PC-3 (cell line): ENCODE data around the gene C16orf78. TPM values are rescaled to one million over a fixed set of nuclear protein-coding genes. Genes with fewer than 3 reads are reported as not detected.
A peak's percentile ranks its signal among the peaks of the same experiment; 100 is the strongest.

Experiments used
- ATAC-seq: fragments of 200-7000 bp; cut with Tn5 transposase; 2 replicates; pipeline ENCODE4 v1.9.1; 2020; ENCODE audit warnings: mild to moderate bottlenecking, moderate library complexity
- BruUV-seq: library from RNA; stranded (reverse); fragments of 400-500 nt; replicated peaks from 2 replicates; lab custom pipeline; 2021; lab: Mats Ljungman, UMichigan
- CTCF ChIA-PET: fragments of 300-600 bp; sonication (Branson Sonifier 250); formaldehyde crosslinking; loops from one replicate; lab custom pipeline; 2022; ENCODE audit warnings: antibody characterized with exemption; lab: Charles Lee
- POLR2A ChIA-PET: fragments of 300-600 bp; sonication (Branson Sonifier 250); formaldehyde crosslinking; loops from one replicate; lab custom pipeline; 2022; ENCODE audit warnings: antibody characterized with exemption; ENCODE audit not compliant: unreplicated experiment; lab: Charles Lee
- DNase-seq: peaks from one replicate; pipeline ENCODE4 v3.0.0-alpha.2; 2015
- H2AFZ ChIP-seq: fragments of 300-600 bp; sonication (generic); 2 replicates; pipeline ENCODE4 v1.6.0; 2016; ENCODE audit warnings: antibody characterized with exemption, low read length
- H3F3A ChIP-seq: fragments of 300-600 bp; sonication (generic); one replicate; pipeline ENCODE4 v1.6.0; 2017; ENCODE audit warnings: antibody characterized with exemption, low read length, control low read depth, mild to moderate bottlenecking; ENCODE audit not compliant: unreplicated experiment
- H3K27ac ChIP-seq: fragments of 300-600 bp; sonication (generic); 2 replicates; pipeline ENCODE4 v1.5.1; 2016; ENCODE audit warnings: mild to moderate bottlenecking, low read length
- H3K27me3 ChIP-seq: fragments of 300-600 bp; sonication (generic); 2 replicates; pipeline ENCODE4 v1.6.1; 2016; ENCODE audit warnings: low read length, mixed read lengths
- H3K36me3 ChIP-seq: fragments of 300-600 bp; sonication (generic); 2 replicates; pipeline ENCODE4 v1.6.1; 2016; ENCODE audit warnings: low read depth, mixed run types, low read length, mixed read lengths
- H3K4me1 ChIP-seq: fragments of 300-600 bp; sonication (generic); 2 replicates; pipeline ENCODE4 v1.5.1; 2016; ENCODE audit warnings: low read length; ENCODE audit not compliant: insufficient read depth
- H3K4me2 ChIP-seq: fragments of 300-600 bp; sonication (generic); 2 replicates; pipeline ENCODE4 v1.6.0; 2016; ENCODE audit warnings: low read length
- H3K4me3 ChIP-seq: fragments of 300-600 bp; sonication (generic); 2 replicates; pipeline ENCODE4 v1.5.1; 2016; ENCODE audit warnings: mild to moderate bottlenecking, low read length, mixed read lengths
- H3K79me2 ChIP-seq: fragments of 300-600 bp; sonication (generic); 2 replicates; pipeline ENCODE4 v1.6.1; 2017; ENCODE audit warnings: low read length, mixed read lengths
- H3K9ac ChIP-seq: fragments of 300-600 bp; sonication (generic); 2 replicates; pipeline ENCODE4 v1.6.0; 2016; ENCODE audit warnings: mild to moderate bottlenecking, low read length
- H3K9me2 ChIP-seq: fragments of 300-600 bp; sonication (generic); replicated peaks from 2 replicates; pipeline ENCODE4 v1.6.1; 2016; ENCODE audit warnings: mixed run types, low read length, mixed read lengths
- H3K9me3 ChIP-seq: fragments of 300-600 bp; sonication (generic); 2 replicates; pipeline ENCODE4 v1.6.1; 2016; ENCODE audit warnings: low read length, mixed read lengths
- H4K20me1 ChIP-seq: fragments of 300-600 bp; sonication (generic); 2 replicates; pipeline ENCODE4 v1.6.1; 2016; ENCODE audit warnings: low read length, mixed read lengths
- EZH2 ChIP-seq: fragments of 300-600 bp; sonication (generic); IDR thresholded peaks from one replicate; pipeline ENCODE4 v1.6.1; 2017; ENCODE audit warnings: antibody characterized with exemption, mild to moderate bottlenecking, low read length; ENCODE audit not compliant: unreplicated experiment
- EZH2phosphoT487 ChIP-seq: fragments of 300-600 bp; sonication (generic); IDR thresholded peaks from 2 replicates; pipeline ENCODE4 v1.6.1; 2018; ENCODE audit warnings: mild to moderate bottlenecking, antibody characterized with exemption, low read length, borderline replicate concordance
- intact Hi-C: fragments of 100-400 bp; cut with micrococcal nuclease; formaldehyde crosslinking; loops from 2 replicates; pipeline ENCODE4 v1.9.0; 2023
- total RNA-seq: library from RNA; depleted of rRNA; stranded (reverse); fragments of >200 nt; gene quantifications from 2 replicates; pipeline ENCODE4 v1.2.3, GENCODE V29; 2014
- TF ChIP-seq, protein P1 (sequence below): fragments of 300-600 bp; sonication (generic); conservative IDR thresholded peaks from 2 replicates; pipeline ENCODE4 v1.5.1; 2017; ENCODE audit warnings: antibody characterized with exemption, low read depth, mild to moderate bottlenecking, low read length

Gene C16orf78
- total RNA-seq, 1 experiment from 2014 or later, result not detected

- Histone ChIP-seq H3K9me3 (no peaks in the 10 kb centered on the region), H3K79me2 (no peaks in the 10 kb centered on the region), H3F3A (no peaks in the 10 kb centered on the region), H3K4me2 (no peak overlapping the region), H3K27me3 (no peaks in the 10 kb centered on the region), H3K36me3 (no peaks in the 10 kb centered on the region), H3K27ac (no peak overlapping the region), H3K4me3 (no peak overlapping the region), H3K9me2 (no peaks in the 10 kb centered on the region), H4K20me1 (no peaks in the 10 kb centered on the region), H2AFZ (no peak overlapping the region), H3K9ac (no peak overlapping the region), H3K4me1 (no peaks in the 10 kb centered on the region)
- TF ChIP-seq EZH2phosphoT487, result no peak
- no peak for TF ChIP-seq EZH2
- TF ChIP-seq, protein P1, sequence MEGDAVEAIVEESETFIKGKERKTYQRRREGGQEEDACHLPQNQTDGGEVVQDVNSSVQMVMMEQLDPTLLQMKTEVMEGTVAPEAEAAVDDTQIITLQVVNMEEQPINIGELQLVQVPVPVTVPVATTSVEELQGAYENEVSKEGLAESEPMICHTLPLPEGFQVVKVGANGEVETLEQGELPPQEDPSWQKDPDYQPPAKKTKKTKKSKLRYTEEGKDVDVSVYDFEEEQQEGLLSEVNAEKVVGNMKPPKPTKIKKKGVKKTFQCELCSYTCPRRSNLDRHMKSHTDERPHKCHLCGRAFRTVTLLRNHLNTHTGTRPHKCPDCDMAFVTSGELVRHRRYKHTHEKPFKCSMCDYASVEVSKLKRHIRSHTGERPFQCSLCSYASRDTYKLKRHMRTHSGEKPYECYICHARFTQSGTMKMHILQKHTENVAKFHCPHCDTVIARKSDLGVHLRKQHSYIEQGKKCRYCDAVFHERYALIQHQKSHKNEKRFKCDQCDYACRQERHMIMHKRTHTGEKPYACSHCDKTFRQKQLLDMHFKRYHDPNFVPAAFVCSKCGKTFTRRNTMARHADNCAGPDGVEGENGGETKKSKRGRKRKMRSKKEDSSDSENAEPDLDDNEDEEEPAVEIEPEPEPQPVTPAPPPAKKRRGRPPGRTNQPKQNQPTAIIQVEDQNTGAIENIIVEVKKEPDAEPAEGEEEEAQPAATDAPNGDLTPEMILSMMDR, result no peak
- no TSS peak for BruUV-seq
- DNase-seq (no peak), ATAC-seq (no peak)
- CTCF ChIA-PET, result no interaction called here
- POLR2A ChIA-PET, result no interaction called here
- intact Hi-C loops, result loop anchor here (1.0 to 5.0 kb wide), 2 partner anchors 517 to 662 kb away; no protein-coding TSS in a partner anchor
Measured at GRCh38 chr16:49349446-49350168, 24.0 kb upstream of the C16orf78 start.

DNA sequence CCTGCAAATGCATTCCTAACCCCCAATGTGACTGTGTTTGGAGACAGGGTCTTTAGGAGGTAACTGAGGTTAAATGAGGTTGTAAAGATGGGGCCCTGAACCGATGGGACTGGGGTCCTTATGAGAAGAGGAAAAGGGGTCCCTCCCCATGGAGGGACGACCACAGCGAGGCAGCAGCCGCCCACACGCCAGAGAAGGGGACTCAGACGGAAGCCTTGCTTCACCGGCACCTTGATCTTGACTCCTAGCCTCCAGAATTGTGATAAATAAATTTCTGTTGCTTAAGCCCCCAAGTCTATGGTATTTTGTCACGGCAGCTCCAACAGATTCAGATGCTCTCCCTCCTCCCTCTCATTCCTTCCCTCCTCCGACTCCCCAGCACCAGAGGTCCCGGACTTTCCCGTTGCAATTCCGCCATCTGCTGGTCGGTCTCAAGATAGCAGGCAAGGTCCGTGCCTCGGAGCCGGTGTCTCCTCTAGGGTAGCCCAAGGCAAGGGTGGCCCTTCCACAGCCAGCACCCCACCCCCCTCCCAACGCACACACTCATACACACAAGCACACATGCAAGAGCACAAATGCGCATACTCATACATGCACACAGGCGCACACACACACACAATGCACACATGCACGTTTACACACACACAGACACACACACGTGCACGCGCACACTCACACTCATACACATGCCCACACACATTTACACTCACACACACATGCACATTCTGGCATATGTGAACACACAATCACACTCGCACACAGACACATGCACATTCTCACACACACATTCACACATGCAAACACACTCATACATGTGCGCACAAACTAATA is 23.1 kb upstream of the C16orf78 start:
- POLR2A ChIA-PET, result no interaction called here

More for the DNA sequence above, 23.1 kb upstream of the C16orf78 start:
- no TSS peak for BruUV-seq
- intact Hi-C loops, result loop anchor here (1.0 to 5.0 kb wide), 2 partner anchors 518 to 663 kb away; no protein-coding TSS in a partner anchor
- Histone ChIP-seq H3K79me2 (no peaks in the 10 kb centered on the region), H3K27me3 (no peaks in the 10 kb centered on the region), H3K36me3 (no peaks in the 10 kb centered on the region), H3K4me2 (no peak overlapping the region), H3K27ac (no peak overlapping the region), H3K9ac (no peak overlapping the region), H3K9me2 (no peaks in the 10 kb centered on the region), H3K4me1 (no peaks in the 10 kb centered on the region), H3K9me3 (no peaks in the 10 kb centered on the region), H4K20me1 (no peaks in the 10 kb centered on the region), H3F3A (no peaks in the 10 kb centered on the region), H3K4me3 (no peak overlapping the region), H2AFZ (no peak overlapping the region)
- TF ChIP-seq EZH2phosphoT487 (no peak), EZH2 (no peak)
- TF ChIP-seq, protein P1, result peak; percentile 79
- DNase-seq, result peak; percentile 67
- CTCF ChIA-PET, result no interaction called here
- peak; percentile 65 for ATAC-seq
